ENCODE data around the gene PACRG.

PACRG gene

DNA sequence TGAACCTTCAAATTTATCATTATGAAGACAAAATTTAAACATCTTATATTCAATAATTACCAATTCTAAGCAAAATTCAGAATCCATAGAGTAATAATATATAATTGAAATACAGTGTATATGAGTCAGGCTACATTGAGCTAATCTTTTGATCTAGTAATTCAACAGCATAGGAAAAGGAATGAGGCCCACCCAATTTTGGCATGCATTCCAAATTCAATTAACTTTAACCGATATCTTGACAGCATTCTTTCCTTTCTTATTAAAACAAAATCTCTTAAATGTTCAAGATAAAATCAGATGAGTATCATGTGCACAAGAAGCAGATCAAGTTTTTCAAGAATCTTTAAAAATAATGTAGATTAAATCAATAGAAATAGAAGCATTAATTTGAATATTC lies 553.9 kb downstream of the PACRG start:
- H3K27me3 ChIP-seq (ENCODE audit: control insufficient read depth, insufficient read depth, low read length) = no peaks in the 10 kb centered on the region
- H3K36me3 ChIP-seq (ENCODE audit: control insufficient read depth, insufficient read depth, low read length) = no peaks in the 10 kb centered on the region
- no peak overlapping the region for H3K4me3 ChIP-seq (ENCODE audit: low read depth, low read length)
- H3K27ac ChIP-seq (ENCODE audit: low read depth, low read length) = no peak overlapping the region
- no peaks in the 10 kb centered on the region for H3K9me3 ChIP-seq (ENCODE audit: control insufficient read depth, insufficient read depth, low read depth, low read length)
- no peaks in the 10 kb centered on the region for H3K4me1 ChIP-seq (ENCODE audit: control insufficient read depth, insufficient read depth, low read length)
- H3K9ac ChIP-seq (ENCODE audit: low read length) = no peak overlapping the region

DNA sequence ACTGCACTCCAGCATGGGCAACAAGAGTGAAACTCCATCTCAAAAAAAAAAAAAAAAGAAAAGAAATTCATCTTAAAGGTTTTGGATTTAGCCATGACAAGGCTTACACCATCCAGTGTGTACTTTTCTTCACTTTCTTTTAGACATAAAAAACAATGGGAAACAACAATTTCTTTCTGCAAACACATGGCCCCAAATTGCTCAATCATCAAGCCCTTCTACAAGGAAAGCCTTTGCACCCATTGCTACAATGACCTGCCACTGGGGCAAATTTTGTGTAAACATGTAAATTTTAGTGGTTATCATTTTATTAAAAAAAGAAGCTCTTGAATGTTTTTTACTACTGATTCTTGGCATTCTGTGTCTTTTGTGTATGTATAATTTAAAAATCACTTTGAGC lies 554.9 kb downstream of the PACRG start:
- Histone ChIP-seq H3K4me1 (ENCODE audit: control insufficient read depth, insufficient read depth, low read length) (no peaks in the 10 kb centered on the region), H3K9ac (ENCODE audit: low read length) (no peak overlapping the region), H3K4me3 (ENCODE audit: low read depth, low read length) (no peak overlapping the region), H3K9me3 (ENCODE audit: control insufficient read depth, insufficient read depth, low read depth, low read length) (no peaks in the 10 kb centered on the region), H3K27ac (ENCODE audit: low read depth, low read length) (no peak overlapping the region), H3K36me3 (ENCODE audit: control insufficient read depth, insufficient read depth, low read length) (no peaks in the 10 kb centered on the region), H3K27me3 (ENCODE audit: control insufficient read depth, insufficient read depth, low read length) (no peaks in the 10 kb centered on the region)

DNA sequence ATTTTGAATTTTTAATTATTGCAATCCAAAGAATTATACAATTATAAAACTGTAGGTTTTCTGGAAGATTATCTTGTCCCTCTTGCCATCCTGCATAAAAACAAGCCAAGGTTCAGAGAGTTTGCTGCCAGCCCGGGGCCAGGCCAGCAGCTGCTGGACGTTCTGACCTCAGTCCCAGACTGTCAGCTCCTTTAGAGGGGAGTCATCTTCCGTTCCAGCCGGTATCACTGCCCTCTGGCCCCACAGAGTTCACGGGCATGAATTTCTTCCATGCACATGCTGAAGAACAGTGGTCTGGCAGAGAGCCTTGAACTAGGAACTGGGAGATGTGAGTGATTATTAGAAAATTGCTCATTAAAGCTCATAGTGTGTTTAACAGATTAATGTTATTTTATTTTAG lies 556.4 kb downstream of the PACRG start:
- Histone ChIP-seq H3K4me3 (ENCODE audit: low read depth, low read length) (no peak overlapping the region), H3K4me1 (ENCODE audit: control insufficient read depth, insufficient read depth, low read length) (no peaks in the 10 kb centered on the region)

DNA sequence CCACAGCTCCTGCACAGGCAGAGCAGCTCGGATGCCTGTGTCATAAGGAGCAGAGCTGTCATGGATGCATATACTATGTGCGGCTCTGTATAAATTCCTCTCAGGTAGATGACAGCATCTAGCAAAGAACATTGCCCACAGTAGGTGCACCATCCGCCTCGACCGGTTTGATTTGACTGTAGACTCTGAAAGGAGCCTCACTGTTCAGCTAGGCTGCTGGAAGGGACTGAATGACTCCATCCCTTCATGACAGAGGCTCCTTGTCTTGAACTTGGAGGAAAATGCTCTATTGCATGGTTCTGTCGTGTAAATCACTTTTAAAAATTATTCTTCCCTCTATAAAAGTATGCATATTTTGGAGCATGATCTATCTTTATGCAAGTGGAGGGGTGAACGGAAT lies 557.9 kb downstream of the PACRG start:
- no peak overlapping the region for H3K27ac ChIP-seq (ENCODE audit: low read depth, low read length)
- peaks cover 4% of the 10 kb centered on the region; the same call in 1 of the 2 replicates for H3K4me1 ChIP-seq (ENCODE audit: control insufficient read depth, insufficient read depth, low read length)
- H3K4me3 ChIP-seq (ENCODE audit: low read depth, low read length) = no peak overlapping the region
- no peaks in the 10 kb centered on the region for H3K36me3 ChIP-seq (ENCODE audit: control insufficient read depth, insufficient read depth, low read length)
- H3K9ac ChIP-seq (ENCODE audit: low read length) = no peak overlapping the region
- H3K9me3 ChIP-seq (ENCODE audit: control insufficient read depth, insufficient read depth, low read depth, low read length) = no peaks in the 10 kb centered on the region
- no peaks in the 10 kb centered on the region for H3K27me3 ChIP-seq (ENCODE audit: control insufficient read depth, insufficient read depth, low read length)

More for the DNA sequence above, 556.4 kb downstream of the PACRG start:
- H3K36me3 ChIP-seq (ENCODE audit: control insufficient read depth, insufficient read depth, low read length) = no peaks in the 10 kb centered on the region
- H3K27me3 ChIP-seq (ENCODE audit: control insufficient read depth, insufficient read depth, low read length) = no peaks in the 10 kb centered on the region
- no peak overlapping the region for H3K27ac ChIP-seq (ENCODE audit: low read depth, low read length)
- no peak overlapping the region for H3K9ac ChIP-seq (ENCODE audit: low read length)
- H3K9me3 ChIP-seq (ENCODE audit: control insufficient read depth, insufficient read depth, low read depth, low read length) = no peaks in the 10 kb centered on the region

DNA sequence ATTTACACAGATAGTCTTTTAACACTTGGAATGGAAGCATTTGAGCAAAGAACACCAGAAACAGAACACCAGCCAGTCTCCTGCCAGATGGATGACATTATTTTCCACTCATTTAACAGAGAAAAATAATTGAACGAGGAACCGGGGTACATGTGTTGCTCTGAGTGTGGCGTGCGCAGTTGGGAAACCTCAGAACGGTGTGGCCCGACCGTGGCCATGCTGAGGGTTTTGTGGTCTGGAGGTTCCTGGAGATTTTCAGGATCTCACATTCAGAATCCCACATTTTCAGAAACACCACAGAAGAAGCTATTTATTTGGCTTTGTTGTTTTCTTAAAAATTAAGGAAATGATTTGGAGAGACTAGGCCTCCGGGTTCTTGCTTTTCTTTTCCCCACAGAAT lies 559.9 kb downstream of the PACRG start:
- Histone ChIP-seq H3K4me3 (ENCODE audit: low read depth, low read length) (no peak overlapping the region), H3K27me3 (ENCODE audit: control insufficient read depth, insufficient read depth, low read length) (no peaks in the 10 kb centered on the region), H3K9me3 (ENCODE audit: control insufficient read depth, insufficient read depth, low read depth, low read length) (no peaks in the 10 kb centered on the region)

DNA sequence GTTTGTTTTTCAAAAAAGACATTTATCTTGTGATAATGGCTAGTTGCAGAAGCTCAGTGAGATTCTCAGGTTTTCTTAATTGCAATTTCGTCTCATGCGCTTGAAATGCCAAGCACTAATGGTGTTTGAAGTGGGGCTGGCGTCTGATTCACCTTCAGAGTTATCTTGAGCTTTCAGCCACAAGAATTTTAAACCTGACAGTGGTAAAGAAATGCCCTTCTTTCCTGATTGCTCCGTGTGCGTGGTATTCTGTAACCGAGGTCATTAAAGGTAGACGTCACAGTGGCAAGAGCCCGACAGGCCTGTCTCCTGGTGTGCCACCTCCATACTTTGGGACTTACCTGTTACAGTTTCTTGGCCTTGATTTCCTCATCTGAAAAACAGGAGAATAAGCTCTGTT lies 560.3 kb downstream of the PACRG start:
- H3K36me3 ChIP-seq (ENCODE audit: control insufficient read depth, insufficient read depth, low read length) = no peaks in the 10 kb centered on the region
- H3K27ac ChIP-seq (ENCODE audit: low read depth, low read length) = no peak overlapping the region
- H3K9ac ChIP-seq (ENCODE audit: low read length) = no peak overlapping the region
- H3K27me3 ChIP-seq (ENCODE audit: control insufficient read depth, insufficient read depth, low read length) = no peaks in the 10 kb centered on the region
- no peaks in the 10 kb centered on the region for H3K9me3 ChIP-seq (ENCODE audit: control insufficient read depth, insufficient read depth, low read depth, low read length)
- H3K4me3 ChIP-seq (ENCODE audit: low read depth, low read length) = no peak overlapping the region
- peaks cover 4% of the 10 kb centered on the region; the same call in 1 of the 2 replicates for H3K4me1 ChIP-seq (ENCODE audit: control insufficient read depth, insufficient read depth, low read length)

More for the DNA sequence above, 559.9 kb downstream of the PACRG start:
- H3K9ac ChIP-seq (ENCODE audit: low read length) = no peak overlapping the region
- no peaks in the 10 kb centered on the region for H3K36me3 ChIP-seq (ENCODE audit: control insufficient read depth, insufficient read depth, low read length)
- peaks cover 4% of the 10 kb centered on the region; the same call in 1 of the 2 replicates for H3K4me1 ChIP-seq (ENCODE audit: control insufficient read depth, insufficient read depth, low read length)
- no peak overlapping the region for H3K27ac ChIP-seq (ENCODE audit: low read depth, low read length)

DNA sequence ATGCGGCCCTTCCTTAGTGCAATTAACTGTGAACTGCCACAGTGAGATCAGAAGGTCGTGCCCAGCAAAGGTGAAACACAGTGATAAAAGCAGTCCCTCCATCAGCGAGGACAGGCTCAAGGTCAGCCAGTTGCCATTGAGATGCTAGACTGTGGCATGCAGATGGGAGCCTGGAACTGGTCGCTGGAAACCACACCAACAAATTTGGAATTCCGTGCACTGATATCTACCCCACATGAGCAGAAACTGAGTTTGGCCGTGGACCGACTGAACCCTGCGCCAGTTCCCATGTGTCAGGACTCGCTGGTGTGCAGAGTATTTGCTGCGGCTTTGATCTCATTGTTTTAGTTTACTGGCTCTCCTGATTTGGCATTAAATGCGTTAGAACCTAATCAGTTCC lies 561.1 kb downstream of the PACRG start:
- Histone ChIP-seq H3K9me3 (ENCODE audit: control insufficient read depth, insufficient read depth, low read depth, low read length) (no peaks in the 10 kb centered on the region), H3K27ac (ENCODE audit: low read depth, low read length) (no peak overlapping the region), H3K4me3 (ENCODE audit: low read depth, low read length) (no peak overlapping the region), H3K9ac (ENCODE audit: low read length) (no peak overlapping the region), H3K36me3 (ENCODE audit: control insufficient read depth, insufficient read depth, low read length) (no peaks in the 10 kb centered on the region), H3K27me3 (ENCODE audit: control insufficient read depth, insufficient read depth, low read length) (no peaks in the 10 kb centered on the region), H3K4me1 (ENCODE audit: control insufficient read depth, insufficient read depth, low read length) (peaks cover 4% of the 10 kb centered on the region; the same call in 1 of the 2 replicates)

DNA sequence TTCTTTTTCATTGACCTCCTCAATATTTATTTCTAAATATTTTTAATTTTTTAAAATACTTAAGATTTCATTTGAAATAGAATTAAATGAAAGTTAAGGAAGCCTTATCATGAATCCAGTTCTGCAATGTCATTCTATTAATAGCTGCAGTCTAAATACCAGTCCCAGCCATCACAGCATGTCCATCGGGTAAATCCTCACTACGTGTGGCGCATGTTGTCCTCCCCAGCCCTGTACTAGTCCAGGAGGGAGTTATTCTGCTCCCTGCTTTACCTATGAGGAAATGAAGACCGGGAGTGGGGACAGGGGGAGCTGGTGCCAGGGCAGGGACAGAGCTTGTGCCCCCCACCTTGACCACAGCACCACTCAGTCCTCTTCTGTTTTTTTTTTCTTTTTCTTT lies 561.7 kb downstream of the PACRG start:
- H3K27me3 ChIP-seq (ENCODE audit: control insufficient read depth, insufficient read depth, low read length) = no peaks in the 10 kb centered on the region
- H3K4me1 ChIP-seq (ENCODE audit: control insufficient read depth, insufficient read depth, low read length) = peaks cover 4% of the 10 kb centered on the region; the same call in 1 of the 2 replicates
- H3K9ac ChIP-seq (ENCODE audit: low read length) = no peak overlapping the region
- no peak overlapping the region for H3K27ac ChIP-seq (ENCODE audit: low read depth, low read length)
- H3K4me3 ChIP-seq (ENCODE audit: low read depth, low read length) = no peak overlapping the region
- H3K36me3 ChIP-seq (ENCODE audit: control insufficient read depth, insufficient read depth, low read length) = no peaks in the 10 kb centered on the region
- no peaks in the 10 kb centered on the region for H3K9me3 ChIP-seq (ENCODE audit: control insufficient read depth, insufficient read depth, low read depth, low read length)

DNA sequence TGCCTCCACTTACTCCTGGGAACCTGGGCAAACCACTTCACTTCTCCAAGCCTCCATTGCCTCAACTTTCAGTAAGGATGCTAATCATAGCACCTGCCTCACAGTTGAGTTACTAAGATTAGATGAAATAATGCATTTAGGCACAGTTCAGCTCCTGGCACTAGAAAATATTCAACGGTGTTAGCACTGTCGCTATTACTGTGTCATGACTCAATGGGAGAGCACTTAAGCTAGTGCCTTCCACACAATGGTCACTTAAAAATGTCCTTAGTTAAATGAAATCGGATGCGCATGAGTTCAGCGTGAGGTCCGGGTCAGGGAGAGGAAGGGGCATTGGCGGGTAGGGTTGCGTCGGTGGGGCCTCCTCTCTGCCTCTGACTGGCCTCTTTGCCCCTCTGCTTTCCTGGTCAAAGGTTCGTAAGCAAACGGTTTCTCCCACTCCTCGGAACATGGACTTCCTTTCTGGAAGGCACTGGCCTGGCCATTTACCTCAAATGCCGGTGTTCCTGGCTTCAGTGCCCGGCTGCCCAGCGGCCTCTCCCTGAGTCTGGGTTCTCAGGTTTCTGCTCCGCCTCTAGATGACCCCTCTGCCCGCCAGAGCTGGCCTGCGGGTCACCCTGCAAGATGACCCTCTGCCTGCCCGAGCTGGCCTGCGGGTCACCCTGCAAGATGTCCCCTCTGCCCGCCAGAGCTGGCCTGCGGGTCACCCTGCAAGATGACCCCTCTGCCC lies 562.9 kb downstream of the PACRG start:
- no peaks in the 10 kb centered on the region for H3K9me3 ChIP-seq (ENCODE audit: control insufficient read depth, insufficient read depth, low read depth, low read length)
- no peak overlapping the region for H3K9ac ChIP-seq (ENCODE audit: low read length)
- no peaks in the 10 kb centered on the region for H3K27me3 ChIP-seq (ENCODE audit: control insufficient read depth, insufficient read depth, low read length)
- no peak overlapping the region for H3K4me3 ChIP-seq (ENCODE audit: low read depth, low read length)
- no peak overlapping the region for H3K27ac ChIP-seq (ENCODE audit: low read depth, low read length)
- H3K36me3 ChIP-seq (ENCODE audit: control insufficient read depth, insufficient read depth, low read length) = no peaks in the 10 kb centered on the region
- peaks cover 4% of the 10 kb centered on the region; the same call in 1 of the 2 replicates for H3K4me1 ChIP-seq (ENCODE audit: control insufficient read depth, insufficient read depth, low read length)

DNA sequence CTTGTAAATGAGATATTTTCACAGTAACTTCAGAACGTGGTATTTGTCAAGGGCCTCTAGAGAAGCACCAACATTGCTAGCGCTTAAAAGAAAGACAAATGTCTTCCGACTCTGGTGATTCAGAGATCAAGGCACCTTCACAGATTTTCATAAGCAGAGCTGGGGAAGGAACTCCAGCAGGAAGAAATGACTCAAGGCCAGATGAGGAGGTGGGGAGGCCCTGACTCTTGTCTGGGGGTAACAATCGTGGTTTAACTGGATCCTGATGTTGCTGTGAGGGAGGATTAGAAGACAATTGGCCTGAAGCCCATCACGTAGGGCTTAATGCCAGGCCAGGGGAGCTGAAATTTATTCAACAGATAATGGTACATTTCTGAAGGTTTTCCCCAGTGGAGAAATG lies 563.8 kb downstream of the PACRG start:
- H3K36me3 ChIP-seq (ENCODE audit: control insufficient read depth, insufficient read depth, low read length) = no peaks in the 10 kb centered on the region
- H3K27me3 ChIP-seq (ENCODE audit: control insufficient read depth, insufficient read depth, low read length) = no peaks in the 10 kb centered on the region

DNA sequence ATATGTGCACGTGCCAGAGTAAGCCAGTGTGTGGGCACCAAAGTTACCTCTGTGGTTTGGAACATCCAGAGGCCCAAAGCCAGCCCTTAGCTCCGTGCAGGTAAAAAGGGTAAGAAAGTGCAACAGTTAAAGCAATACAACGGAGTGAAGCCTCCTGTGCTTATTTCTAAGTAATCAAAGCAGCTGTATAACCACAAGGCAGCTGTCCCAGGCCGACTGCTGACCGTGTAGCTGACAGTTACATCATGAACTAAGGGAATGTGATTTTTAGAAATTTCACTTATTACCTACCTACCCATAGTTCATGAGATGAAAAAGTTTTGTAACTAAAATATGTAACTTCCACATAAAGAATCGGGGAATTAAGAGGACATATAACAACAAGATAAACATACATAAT lies 565.5 kb downstream of the PACRG start:
- Histone ChIP-seq H3K9me3 (ENCODE audit: control insufficient read depth, insufficient read depth, low read depth, low read length) (no peaks in the 10 kb centered on the region), H3K4me1 (ENCODE audit: control insufficient read depth, insufficient read depth, low read length) (peaks cover 4% of the 10 kb centered on the region; the same call in 1 of the 2 replicates), H3K36me3 (ENCODE audit: control insufficient read depth, insufficient read depth, low read length) (no peaks in the 10 kb centered on the region), H3K4me3 (ENCODE audit: low read depth, low read length) (no peak overlapping the region), H3K27ac (ENCODE audit: low read depth, low read length) (no peak overlapping the region), H3K27me3 (ENCODE audit: control insufficient read depth, insufficient read depth, low read length) (no peaks in the 10 kb centered on the region), H3K9ac (ENCODE audit: low read length) (no peak overlapping the region)

More for the DNA sequence above, 563.8 kb downstream of the PACRG start:
- Histone ChIP-seq H3K4me1 (ENCODE audit: control insufficient read depth, insufficient read depth, low read length) (peaks cover 4% of the 10 kb centered on the region; the same call in 1 of the 2 replicates), H3K4me3 (ENCODE audit: low read depth, low read length) (no peak overlapping the region), H3K27ac (ENCODE audit: low read depth, low read length) (no peak overlapping the region), H3K9me3 (ENCODE audit: control insufficient read depth, insufficient read depth, low read depth, low read length) (no peaks in the 10 kb centered on the region), H3K9ac (ENCODE audit: low read length) (no peak overlapping the region)

Data from HUES6 (cell line).